Adipose tissue (tissue), 3 donors: ENCODE measurements around the gene KCNV2. TPM values are rescaled to one million over a fixed set of nuclear protein-coding genes. Genes with fewer than 3 reads are reported as not detected.
"Not testable (repeated sequence)": the region's sequence is repeated elsewhere in the genome, so short reads cannot be mapped to it uniquely, and the experiment has no call there.

Source experiments
- H3K27ac ChIP-seq: one replicate; pipeline ENCODE4 v1.5.1; 2013; ENCODE audit warnings: low read depth, low read length
- WGBS, 3 donors: extraction: QIAGEN DNeasy Blood & Tissue Kit; methylation state at CpG; one replicate each; pipeline ENCODE4 v1.1.7; 2013; 5-methylcytosine and 5-hydroxymethylcytosine counted together
- polyA plus RNA-seq, 3 donors: library from polyadenylated mRNA; stranded (reverse); fragments of 200-250 nt; gene quantifications; one replicate each; pipeline ENCODE4 v1.2.3, GENCODE V29; 2013
- donor health status: healthy with polysubstance abuse.
- donor health status: Bipolar disorder and iron deficiency.
- donor health status: healthy.

Gene KCNV2
- not detected for polyA plus RNA-seq

- 94 to 97% (median 96%) methylated on average over 7 of the region's 7 CpGs for WGBS, 3 donors
These were observed at the start of gene KCNV2 for GRCh38 chr9:2717385-2717784. TSS of gene KCNV2 (plus strand) at chr9:2717510. CDS start at chr9:2717740, 230 bp downstream.

DNA sequence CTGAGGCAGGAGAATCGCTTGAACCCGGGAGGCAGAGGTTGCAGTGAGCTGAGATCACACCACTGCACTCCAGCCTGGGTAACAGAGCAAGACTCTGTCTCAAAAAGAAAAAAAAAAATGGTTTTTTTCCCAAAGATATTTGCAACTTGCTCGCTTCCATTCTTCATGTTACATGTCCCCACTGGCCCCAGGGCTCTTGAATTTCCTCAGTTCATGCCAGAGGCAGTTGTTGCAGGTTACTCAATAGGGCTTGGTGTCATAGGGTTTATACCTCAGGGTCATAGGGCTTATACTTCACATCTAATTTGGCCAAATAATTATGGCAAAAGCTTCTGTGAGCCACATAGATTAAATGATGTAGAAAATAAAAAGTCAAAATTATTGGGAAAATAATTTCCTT, 44.1 kb upstream of the KCNV2 start:
- WGBS, 3 donors: 75 to 100% (median 88%) methylated on average over 1 of the region's 3 CpGs
- H3K27ac ChIP-seq: no peak overlapping the region

More at GRCh38 chr9:2717385-2717784, at the start of gene KCNV2:
- H3K27ac ChIP-seq: no peak within 1 kb of the TSS

DNA sequence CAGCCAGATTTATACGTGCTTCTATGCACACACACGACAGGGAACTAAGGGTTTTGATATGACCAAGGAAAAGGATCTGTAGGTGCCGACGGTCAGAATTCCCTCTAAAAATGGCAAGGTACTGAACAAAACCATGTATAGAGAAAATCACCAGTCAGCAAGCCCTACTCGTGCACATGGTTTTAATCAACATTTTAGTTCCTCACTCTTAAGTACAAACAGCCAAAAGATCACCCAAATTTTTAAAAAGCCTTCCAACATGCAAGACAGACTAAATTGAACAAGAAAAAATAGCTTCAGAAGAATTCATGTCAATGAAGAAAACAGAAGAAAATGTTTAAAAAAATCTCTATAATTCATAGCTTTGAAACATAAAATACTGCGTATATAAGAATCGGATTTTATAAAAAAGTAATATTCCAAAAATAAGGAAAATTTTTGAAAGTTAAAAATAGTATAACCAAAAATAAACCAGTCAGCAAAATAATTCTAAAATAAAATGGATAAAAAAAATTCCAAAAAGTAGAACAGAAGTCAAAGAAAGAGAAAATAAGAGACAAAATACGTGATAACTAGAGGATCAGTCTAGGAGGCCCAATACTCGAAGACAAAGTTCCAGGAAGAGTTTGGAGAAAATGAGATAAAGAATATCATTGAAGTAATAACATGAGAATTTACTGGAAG, 43.0 kb upstream of the KCNV2 start:
- 69 to 83% (median 74%) methylated on average over 9 of the region's 9 CpGs for WGBS, 3 donors
- H3K27ac ChIP-seq: no peak overlapping the region

GRCh38 chr9:2675834-2676233, 41.5 kb upstream of the KCNV2 start:
- WGBS, 3 donors: 51 to 85% (median 70%) methylated on average over 1 of the region's 1 CpG

GRCh38 chr9:2676466-2676865, 40.8 kb upstream of the KCNV2 start:
- H3K27ac ChIP-seq: no peak overlapping the region
- 52 to 71% (median 64%) methylated on average over 4 of the region's 4 CpGs for WGBS, 3 donors

More at GRCh38 chr9:2675834-2676233, 41.5 kb upstream of the KCNV2 start:
- no peak overlapping the region for H3K27ac ChIP-seq

- no peak overlapping the region for H3K27ac ChIP-seq
- WGBS, 3 donors: 51 to 68% (median 59%) methylated on average over 5 of the region's 5 CpGs
These were observed 39.1 kb upstream of the KCNV2 start for GRCh38 chr9:2677915-2678889.

DNA sequence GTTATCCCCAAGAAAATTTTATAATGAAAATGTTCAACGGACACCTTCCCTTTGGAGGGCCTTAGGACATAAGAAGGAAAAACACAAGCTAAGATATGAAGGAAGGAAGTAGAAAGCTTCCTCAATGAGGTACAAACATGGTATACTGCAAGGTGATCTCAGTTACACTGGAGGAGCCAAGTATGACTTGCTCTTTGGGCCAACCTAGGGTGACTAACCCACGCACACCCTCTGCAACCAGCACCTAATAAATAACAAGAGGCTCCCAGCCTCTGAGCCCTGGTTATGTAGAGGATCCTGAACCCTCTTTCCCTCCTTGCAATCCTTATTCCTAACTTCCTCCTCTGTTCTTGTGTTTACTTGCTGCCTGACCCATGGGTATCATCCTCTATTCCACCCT, 38.3 kb upstream of the KCNV2 start:
- WGBS, 3 donors: 92 to 96% (median 94%) methylated on average over 2 of the region's 2 CpGs

GRCh38 chr9:2681981-2682380, 35.3 kb upstream of the KCNV2 start:
- no peak overlapping the region for H3K27ac ChIP-seq
- 66 to 83% (median 71%) methylated on average over 1 of the region's 1 CpG for WGBS, 3 donors

More for the DNA sequence above, 38.3 kb upstream of the KCNV2 start:
- H3K27ac ChIP-seq: no peak overlapping the region

GRCh38 chr9:2686911-2687310, 30.4 kb upstream of the KCNV2 start:
- H3K27ac ChIP-seq: no peak overlapping the region
- 82 to 85% (median 83%) methylated on average over 4 of the region's 4 CpGs for WGBS, 3 donors

DNA sequence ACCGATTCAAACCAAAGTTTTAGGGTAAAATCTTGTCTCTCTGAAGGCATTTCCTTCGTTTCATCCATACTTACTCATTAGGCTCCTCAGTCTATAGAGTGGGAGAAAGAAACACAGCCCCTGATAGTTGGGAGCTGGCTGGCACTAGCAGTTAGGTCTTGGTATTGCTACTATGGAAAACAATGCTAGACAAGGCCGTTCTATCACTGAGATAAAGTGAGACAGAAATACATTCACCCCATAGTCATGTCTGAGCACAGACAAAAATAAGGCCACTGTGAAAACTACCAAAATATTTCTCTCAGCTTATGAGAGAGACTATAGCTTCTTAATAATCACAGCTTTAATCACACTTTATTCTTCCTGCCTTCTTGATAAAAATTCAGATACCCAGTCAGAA, 28.7 kb upstream of the KCNV2 start:
- 85 to 95% (median 92%) methylated on average over 3 of the region's 3 CpGs for WGBS, 3 donors
- no peak overlapping the region for H3K27ac ChIP-seq

DNA sequence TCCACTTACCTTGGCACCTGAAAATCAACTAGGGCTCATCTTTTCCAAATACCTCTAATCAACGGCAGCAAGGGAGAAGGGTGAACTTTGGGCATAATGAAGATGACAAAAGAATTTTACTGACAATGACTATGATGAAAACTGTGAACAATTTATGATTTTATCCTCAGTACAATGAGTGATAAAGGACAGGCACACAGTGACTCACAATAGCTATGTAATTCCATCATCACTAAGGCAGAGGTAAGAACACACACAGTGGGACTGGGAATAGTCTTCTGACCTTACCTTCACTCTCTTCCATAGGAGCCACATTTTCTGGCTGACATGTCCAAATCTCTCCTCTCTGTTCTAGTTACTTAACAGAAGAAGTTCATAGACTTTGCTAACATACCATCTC, 26.1 kb upstream of the KCNV2 start:
- 85 to 91% (median 91%) methylated on average over 1 of the region's 1 CpG for WGBS, 3 donors
- no peak overlapping the region for H3K27ac ChIP-seq

DNA sequence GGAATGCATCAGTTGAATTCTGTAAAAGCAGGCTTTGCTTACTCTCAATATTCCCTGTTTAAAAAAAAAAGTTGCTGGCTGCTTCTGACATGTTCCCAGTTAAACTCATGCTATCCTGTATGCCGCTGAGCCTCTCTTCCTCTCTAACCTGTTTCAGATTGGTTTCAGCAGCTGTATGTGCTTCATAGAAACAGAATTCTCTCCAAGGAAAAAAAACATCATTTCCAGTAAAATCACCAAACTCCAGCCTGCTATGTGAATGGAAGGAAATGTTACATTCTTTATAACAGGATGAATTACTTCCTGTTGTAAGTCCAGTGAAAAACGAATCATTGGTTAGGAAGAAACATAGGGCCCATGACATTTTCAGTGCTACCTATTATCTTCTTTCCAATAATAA, 25.7 kb upstream of the KCNV2 start:
- 34 to 72% (median 42%) methylated on average over 2 of the region's 2 CpGs for WGBS, 3 donors
- H3K27ac ChIP-seq: no peak overlapping the region

- 90 to 98% (median 97%) methylated on average over 3 of the region's 3 CpGs for WGBS, 3 donors
- H3K27ac ChIP-seq: no peak overlapping the region
These were observed 24.3 kb upstream of the KCNV2 start for GRCh38 chr9:2693056-2693455.

DNA sequence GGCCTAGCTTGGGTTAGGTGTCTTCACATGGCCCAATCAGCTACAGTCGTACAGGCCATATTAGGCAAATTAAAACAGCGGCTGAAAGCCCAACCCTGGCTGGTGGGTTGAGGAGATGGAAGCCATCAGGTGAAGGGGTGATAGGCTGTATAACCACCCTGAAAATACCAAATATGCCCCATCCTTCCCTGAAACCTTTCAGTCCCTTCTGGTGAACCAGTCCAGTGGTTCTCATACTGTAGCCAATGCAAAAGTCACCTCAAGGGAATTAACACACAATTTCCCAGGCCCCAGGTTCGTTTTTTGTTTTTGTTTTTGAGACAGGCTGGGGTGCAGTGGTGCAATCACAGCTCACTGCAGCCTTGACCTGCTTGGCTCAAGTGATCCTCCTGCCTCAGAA, 19.8 kb upstream of the KCNV2 start:
- no peak overlapping the region for H3K27ac ChIP-seq
- WGBS, 3 donors: 81 to 85% (median 81%) methylated on average over 3 of the region's 3 CpGs

DNA sequence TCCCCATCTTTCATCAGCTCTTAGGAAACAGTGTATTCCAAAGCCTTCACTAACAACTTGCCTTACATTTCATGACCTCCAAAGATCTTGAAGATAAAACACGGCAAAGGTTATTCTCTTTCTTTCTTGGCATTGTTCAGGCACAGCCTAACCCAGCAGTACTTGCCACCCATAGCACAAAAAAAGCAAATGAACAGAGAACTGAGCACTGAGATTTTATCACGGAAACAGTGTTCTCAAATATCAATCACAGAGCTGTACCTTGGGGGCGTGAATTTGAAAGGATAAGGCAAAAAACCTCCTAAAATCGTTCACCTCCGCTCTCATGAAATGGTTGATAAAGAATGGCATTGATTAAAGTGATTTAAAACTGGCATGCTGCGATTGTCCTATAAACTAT, 16.9 kb upstream of the KCNV2 start:
- H3K27ac ChIP-seq: no peak overlapping the region
- 74 to 81% (median 79%) methylated on average over 6 of the region's 6 CpGs for whole genome bisulfite sequencing, 3 donors

DNA sequence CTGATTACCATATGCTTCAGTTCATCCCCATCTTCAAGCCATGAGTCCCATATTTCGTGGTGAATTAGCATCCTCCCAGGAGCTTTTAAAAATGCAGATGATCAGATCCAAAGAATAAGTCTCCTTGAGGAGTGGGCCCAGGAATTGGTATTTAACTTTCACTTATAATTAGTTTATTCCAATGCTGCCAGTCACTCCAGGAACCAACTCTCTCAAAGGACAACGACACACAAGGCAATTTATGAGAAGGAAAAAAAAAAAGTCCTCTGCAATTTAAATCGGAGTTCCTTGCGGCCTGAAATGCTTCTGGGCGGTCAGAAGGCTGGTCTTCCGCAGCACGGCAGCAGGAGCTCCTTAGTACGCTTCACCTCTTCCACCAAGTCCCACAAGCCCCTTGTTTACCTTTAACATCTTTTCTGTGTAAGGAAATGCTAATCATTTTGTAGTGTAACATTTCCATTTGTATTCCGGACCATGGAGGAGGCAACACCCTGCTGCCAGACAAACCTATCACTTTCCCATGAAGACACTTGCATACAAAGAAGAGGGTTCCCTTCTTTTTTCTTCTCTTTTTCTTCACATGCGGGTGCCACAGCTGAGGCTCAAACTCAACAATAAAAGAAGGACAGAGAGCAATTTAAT, 16.3 kb upstream of the KCNV2 start:
- WGBS, 3 donors: 84 to 87% (median 84%) methylated on average over 10 of the region's 10 CpGs
- H3K27ac ChIP-seq: no peak overlapping the region

- no peak overlapping the region for H3K27ac ChIP-seq
These were observed 12.8 kb upstream of the KCNV2 start for GRCh38 chr9:2704504-2704903.

DNA sequence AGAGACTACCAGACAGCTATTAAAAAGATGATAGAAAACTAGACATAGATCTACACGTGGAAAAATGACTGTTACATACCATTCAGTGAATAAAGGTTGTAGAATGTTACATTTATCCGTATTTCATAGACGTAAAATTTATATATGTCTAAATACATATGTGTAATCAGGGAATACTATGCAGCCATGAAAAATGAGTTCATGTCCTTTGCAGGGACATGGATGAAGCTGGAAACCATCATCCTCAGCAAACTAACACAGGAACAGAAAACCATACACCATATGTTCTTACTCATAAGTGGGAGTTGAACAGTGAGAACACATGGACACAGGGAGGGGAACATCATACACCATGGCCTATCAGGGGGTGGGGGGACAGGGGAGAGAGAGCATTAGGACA, 10.1 kb upstream of the KCNV2 start:
- 94 to 97% (median 96%) methylated on average over 3 of the region's 3 CpGs for WGBS, 3 donors
- not testable (repeated sequence) for H3K27ac ChIP-seq

DNA sequence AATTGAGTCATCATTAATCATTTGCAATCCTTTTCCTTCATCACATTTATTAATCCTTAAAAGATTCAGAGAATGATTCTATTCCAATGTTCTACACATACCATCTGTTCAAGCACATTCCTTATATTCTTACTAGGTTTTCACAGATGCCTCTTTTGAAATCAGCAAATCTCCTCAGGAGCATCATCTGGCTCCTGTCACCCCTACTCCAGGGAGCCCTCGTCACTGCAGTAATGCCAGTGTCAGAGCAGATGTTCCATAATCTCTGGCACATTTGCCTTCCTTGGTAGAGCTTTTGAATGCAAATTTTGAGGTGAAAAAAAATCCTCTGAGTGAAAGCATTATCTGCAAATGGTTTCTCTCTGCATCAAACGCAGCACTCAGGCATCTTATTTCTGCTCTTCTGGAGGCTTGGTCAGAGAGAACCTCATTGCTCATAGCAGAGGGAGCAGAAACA, 7.6 kb upstream of the KCNV2 start:
- WGBS, 3 donors: 78 to 80% (median 80%) methylated on average over 2 of the region's 2 CpGs
- no peak overlapping the region for H3K27ac ChIP-seq
